ES-I3 (cell line): ENCODE results near the gene RCSD1.
"Not testable (repeated sequence)": the region's sequence is repeated elsewhere in the genome, so short reads cannot be mapped to it uniquely, and the experiment has no call there.

Experiments used
- H3K36me3 ChIP-seq: 2 replicates; pipeline ENCODE4 v1.6.1; 2013; ENCODE audit warnings: mild to moderate bottlenecking, low read length, control low read depth, moderate library complexity; ENCODE audit not compliant: insufficient read depth
- H3K4me1 ChIP-seq: 2 replicates; pipeline ENCODE4 v1.6.1; 2013; ENCODE audit warnings: mild to moderate bottlenecking, control low read depth, low read length; ENCODE audit not compliant: insufficient read depth
- H3K9ac ChIP-seq: 2 replicates; pipeline ENCODE4 v1.6.1; 2013; ENCODE audit warnings: low read depth, mild to moderate bottlenecking, low read length, moderate library complexity
- H3K9me3 ChIP-seq: 2 replicates; pipeline ENCODE4 v1.6.1; 2013; ENCODE audit warnings: mild to moderate bottlenecking, low read length, moderate library complexity; ENCODE audit not compliant: control insufficient read depth, insufficient read depth

The RCSD1 gene

DNA sequence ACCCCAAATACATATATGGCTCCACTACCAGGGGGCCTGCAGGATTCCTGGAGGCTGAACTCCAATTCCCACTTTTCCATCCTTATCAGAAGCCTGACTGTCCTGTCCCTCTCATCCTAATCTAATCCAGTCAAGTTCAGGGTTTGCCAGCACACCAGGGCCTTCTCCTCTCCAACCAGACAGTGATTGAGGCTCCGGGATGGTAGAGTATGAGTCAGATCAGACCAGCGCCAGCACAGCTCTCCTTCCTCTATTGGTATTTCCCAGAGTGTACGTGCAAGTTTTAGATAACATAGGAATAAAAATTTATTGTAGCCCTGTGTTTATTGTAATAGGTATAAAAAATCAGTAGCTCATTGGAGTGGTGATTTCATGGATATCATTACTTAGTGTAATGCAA is 24.5 kb upstream of the RCSD1 start:
- Histone ChIP-seq H3K9me3 (no peaks in the 10 kb centered on the region; the same call in 1 of the 2 replicates), H3K9ac (no peak overlapping the region), H3K36me3 (no peaks in the 10 kb centered on the region)

DNA sequence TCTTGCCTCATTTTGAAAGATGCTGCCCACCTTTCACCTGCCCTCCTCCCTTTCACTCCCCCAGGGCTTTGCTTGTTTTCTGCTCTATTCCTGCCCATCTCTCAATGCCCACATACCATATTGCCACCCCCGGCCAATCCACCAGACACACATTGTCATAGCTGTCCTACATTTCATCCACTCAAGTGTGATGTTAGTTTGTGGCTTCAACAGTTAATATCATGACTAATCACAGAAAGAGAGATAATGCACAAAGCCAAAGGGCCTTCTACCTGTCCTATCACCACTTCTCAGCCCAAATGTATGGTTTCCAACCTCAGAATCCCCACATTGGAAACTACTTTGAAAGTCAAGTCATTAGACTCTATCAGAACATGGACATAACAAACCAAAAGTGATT is 18.0 kb upstream of the RCSD1 start:
- Histone ChIP-seq H3K36me3 (no peaks in the 10 kb centered on the region), H3K9me3 (no peaks in the 10 kb centered on the region; the same call in 1 of the 2 replicates), H3K9ac (no peak overlapping the region), H3K4me1 (peaks cover 2% of the 10 kb centered on the region)

More for the DNA sequence above, 24.5 kb upstream of the RCSD1 start:
- H3K4me1 ChIP-seq: no peaks in the 10 kb centered on the region

DNA sequence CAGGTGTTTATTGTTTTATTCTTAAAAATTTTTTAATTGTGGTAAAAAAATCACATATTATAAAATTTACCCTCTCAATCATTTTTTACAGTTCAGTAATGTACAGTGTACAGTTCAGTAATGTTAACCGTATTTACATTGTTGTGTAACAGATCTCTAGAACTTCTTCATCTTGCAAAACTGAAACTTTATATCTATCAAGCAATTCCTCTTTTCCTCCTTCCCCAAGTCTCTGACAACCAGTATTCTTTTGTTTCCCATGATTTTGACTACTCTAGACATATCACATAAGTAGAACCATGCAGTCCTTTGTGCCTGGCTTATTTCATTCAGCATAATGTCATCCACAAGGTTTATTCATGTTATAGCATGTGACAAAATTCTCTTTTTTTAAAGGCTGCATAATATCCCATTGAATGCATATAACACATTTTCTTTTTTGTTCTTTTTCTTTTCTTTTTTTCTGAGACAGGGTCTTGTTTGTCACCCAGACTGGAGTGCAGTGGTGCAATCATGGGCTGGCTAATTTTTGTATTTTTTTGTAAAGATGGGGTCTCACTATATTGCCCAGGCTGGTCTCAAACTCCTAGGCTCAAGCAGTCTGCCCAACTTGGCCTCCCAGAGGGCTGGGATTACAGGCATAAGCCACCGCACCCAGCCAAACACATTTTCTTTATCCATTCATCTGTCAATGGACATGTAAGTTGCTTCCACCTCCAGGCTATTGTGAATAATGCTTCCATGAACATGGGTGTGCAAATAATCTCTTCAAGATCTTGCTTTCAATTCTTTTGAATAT is 17.2 kb upstream of the RCSD1 start:
- H3K4me1 ChIP-seq: peaks cover 9% of the 10 kb centered on the region
- H3K36me3 ChIP-seq: no peaks in the 10 kb centered on the region
- H3K9ac ChIP-seq: no peak overlapping the region

DNA sequence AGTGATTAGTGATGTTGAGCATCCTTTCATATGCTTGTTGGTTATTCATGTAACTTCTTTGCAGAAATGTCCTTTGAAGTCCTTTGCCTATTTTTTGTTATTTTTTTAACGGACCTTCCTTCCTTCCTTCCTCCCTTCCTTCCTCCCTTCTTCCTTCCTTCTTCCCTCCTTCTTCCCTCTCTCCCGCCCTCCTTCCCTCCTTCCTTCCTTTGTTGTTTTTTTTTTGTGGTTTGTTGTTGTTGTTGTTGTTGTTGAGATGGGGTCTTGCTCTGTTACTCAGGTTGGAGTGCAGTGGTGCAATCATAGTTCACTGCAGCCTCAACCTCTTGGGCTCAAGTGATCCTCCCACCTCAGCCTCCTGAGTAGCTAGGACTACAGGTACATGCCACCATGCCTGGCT is 16.0 kb upstream of the RCSD1 start:
- H3K9ac ChIP-seq, H3K36me3 ChIP-seq, H3K9me3 ChIP-seq: not testable (repeated sequence)
- peaks cover 14% of the 10 kb centered on the region for H3K4me1 ChIP-seq

More for the DNA sequence above, 17.2 kb upstream of the RCSD1 start:
- H3K9me3 ChIP-seq: no peaks in the 10 kb centered on the region; the same call in 1 of the 2 replicates

DNA sequence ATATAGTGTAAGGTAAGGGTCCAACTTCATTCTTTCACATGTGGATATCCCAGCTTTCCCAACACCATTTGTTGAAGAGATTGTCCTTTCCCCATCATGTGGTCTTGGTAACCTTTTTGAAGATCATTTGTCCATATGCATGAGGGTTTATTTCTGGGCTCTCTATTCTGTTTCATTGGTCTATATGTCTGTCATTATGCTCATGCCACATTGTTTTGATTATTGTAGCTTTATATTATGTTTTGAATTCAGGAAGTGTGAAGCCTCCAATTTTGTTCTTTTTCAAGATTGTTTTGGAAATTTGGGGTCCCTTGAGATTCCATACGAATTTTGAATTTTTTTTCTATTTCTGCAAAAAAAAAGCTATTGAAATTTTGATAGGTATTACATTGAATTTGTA is 15.2 kb upstream of the RCSD1 start:
- H3K4me1 ChIP-seq: peaks cover 14% of the 10 kb centered on the region
- no peaks in the 10 kb centered on the region for H3K9me3 ChIP-seq
- no peak overlapping the region for H3K9ac ChIP-seq
- no peaks in the 10 kb centered on the region for H3K36me3 ChIP-seq

DNA sequence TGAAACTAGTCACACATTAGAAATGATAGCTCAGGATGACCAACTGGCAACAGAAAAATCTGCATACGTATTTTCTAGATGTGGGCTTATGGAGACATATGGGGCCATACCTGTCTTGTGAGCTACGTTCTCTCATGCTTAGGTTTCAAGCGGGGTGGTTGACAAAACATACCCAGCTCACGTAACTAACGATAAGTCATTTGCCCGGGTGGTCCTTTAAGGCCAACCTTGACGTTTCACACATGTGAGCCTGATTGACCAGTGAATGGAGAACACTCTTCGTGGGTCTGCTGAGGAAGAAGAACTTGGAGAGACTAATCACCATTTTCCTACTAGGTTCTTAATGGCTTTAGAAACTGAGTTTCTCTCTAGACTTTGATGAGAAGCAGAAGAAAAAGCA is 13.5 kb upstream of the RCSD1 start:
- Histone ChIP-seq H3K4me1 (peaks cover 14% of the 10 kb centered on the region), H3K36me3 (no peaks in the 10 kb centered on the region), H3K9me3 (no peaks in the 10 kb centered on the region), H3K9ac (no peak overlapping the region)

DNA sequence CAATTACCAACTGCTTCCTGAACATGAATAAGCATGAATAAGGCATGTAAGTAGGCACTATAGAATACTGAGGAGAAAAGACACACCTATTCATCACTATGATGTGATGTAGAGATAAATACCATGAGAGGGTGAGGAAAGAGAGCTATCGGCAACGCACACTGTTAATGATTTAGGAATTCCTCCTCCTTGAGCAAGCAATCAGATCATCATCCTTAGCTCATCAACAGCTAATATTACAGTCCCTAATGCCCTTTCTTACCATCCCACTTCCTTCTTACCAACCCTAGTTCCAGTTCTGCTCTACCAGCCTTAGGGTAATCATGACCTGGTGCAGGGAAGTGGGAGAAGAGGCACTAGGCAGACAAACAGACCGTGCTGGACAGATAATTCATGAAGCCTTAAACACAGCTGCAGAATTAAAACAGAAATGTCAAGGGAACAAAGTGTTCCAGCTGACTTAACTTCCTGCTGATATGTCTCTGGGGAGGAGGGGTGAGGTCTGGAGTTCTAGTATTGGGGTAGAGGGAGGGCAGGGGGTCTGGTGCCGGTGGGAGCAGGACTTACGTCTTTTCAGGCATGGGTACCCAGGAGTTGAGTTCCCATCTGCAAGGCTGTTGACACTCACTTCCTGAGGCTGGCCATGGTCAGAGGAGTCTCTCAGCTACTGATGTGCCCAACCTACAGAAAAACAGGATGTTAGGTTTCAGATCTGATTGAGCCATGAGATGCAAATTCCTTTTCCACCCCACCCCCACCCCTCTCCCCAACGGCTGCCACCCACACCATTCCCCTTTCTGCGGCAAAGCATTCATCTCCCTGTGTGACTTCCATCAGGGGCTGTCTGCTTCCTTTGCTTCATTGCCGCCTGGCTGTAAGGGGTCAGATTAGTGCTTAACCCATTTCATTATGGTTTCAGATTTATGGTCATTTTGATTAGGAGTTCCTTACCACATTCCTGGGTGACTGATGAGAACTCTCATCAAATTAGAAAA is 12.6 kb upstream of the RCSD1 start:
- Histone ChIP-seq H3K36me3 (no peaks in the 10 kb centered on the region), H3K9me3 (no peaks in the 10 kb centered on the region), H3K4me1 (peaks cover 14% of the 10 kb centered on the region), H3K9ac (no peak overlapping the region)

DNA sequence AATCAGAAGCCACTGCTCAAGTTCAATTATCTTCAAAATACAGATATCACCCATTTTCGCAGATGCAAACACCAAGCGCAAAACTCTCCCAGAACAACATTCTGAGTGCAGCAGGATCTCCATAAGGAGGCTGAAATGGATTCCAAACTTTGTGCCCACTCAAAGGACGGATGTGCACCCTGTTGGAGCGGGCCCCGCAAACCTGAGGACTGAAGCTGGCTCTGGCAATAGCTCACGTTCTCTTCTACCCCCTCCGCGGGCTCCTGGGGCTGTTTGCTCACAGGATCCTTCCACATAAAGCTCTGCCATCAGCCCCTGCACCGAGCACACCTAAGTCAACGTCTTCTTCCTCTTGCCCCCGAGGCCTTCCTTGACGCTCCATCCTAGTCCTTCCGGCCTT is 11.7 kb upstream of the RCSD1 start:
- Histone ChIP-seq H3K9me3 (no peaks in the 10 kb centered on the region), H3K36me3 (no peaks in the 10 kb centered on the region), H3K9ac (no peak overlapping the region), H3K4me1 (peaks cover 14% of the 10 kb centered on the region)

DNA sequence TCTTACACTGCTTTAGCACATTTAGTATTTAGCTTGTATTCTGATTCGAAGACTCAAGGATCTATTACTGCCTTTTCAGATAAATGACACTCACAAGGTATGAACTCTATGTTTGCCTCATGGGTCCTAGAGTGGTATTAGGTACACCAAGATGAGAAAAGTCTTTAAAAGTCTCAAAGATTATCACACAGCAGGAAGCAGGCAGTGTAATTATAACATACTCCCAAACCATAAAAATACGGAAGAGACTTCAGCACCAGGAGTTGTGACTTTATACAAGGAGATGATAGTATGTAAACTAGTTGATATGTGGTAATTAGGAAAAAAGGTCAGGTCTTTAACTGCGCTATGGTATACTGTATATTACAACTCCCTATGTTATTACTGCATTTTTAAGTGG is 11.2 kb upstream of the RCSD1 start:
- H3K9me3 ChIP-seq: no peaks in the 10 kb centered on the region
- H3K4me1 ChIP-seq: peaks cover 14% of the 10 kb centered on the region
- H3K9ac ChIP-seq: no peak overlapping the region
- H3K36me3 ChIP-seq: no peaks in the 10 kb centered on the region

DNA sequence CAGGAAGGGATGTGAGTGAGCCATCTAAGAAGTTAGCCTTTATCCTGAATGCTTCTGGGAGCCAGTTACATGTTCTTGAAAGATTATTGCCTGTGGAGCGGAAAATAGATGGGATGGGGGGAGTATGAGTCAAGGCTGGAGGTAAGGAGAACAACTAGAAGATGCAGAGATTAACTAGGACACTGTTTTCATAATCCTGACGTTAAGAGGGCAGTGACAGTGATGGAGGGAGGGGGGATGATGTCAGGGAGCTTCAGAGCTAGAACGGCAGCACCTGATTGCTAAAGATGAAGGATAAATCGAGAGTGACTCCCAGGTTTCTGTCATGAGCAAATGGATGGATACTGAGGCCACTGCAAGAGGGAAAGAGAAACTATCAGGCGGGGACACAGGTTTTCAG is 10.0 kb upstream of the RCSD1 start:
- Histone ChIP-seq H3K4me1 (peaks cover 14% of the 10 kb centered on the region), H3K9ac (no peak overlapping the region)

DNA sequence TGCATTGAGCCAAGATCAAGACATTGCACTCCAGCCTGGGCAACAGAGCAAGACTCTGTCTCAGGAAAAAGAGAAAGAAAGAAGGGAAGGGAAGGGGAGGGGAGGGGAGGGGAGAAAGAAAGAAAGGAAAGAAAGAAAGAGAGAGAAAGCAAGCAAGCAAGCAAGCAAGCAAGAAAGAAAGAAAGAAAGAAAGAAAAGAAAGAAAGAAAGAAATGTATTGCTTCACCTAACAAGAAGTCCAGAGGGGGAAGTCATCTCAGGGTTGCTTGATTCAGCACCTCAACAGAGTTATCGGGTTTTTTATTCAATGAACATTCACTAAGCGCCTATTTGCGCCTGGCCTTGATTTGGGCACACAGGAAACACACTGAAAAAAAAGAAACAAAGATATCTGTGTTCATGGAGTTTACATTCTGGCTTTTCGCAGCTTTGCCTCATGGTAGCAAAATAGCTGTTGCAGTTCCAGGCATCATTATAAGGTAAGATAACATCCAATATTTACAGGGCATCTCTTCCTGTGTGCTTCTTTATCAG is 8.2 kb upstream of the RCSD1 start:
- Histone ChIP-seq H3K9ac (no peak overlapping the region), H3K9me3 (no peaks in the 10 kb centered on the region), H3K36me3 (no peaks in the 10 kb centered on the region), H3K4me1 (peaks cover 14% of the 10 kb centered on the region)

More for the DNA sequence above, 10.0 kb upstream of the RCSD1 start:
- no peaks in the 10 kb centered on the region for H3K9me3 ChIP-seq
- H3K36me3 ChIP-seq: no peaks in the 10 kb centered on the region

DNA sequence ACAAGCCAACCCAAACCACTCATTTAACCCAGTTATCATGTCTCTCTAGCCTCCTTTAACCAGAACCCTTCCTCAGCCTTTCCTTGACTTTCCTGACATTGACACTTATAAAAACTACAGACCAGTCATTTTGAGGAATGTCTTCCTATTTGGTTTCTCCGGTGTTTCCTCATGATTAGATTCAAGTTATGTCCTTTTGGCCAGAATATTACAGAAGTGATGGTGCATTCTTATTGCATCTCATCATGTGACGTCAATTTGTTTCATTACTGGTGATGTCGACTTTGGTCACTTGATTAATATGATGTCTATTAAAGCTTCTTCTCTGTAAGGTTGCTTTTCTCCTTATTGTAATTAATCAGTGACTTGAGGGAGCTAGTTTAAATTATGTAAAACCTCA is 6.1 kb upstream of the RCSD1 start:
- H3K4me1 ChIP-seq: peaks cover 10% of the 10 kb centered on the region; the same call in 1 of the 2 replicates
- H3K9me3 ChIP-seq: no peaks in the 10 kb centered on the region
- no peak overlapping the region for H3K9ac ChIP-seq
- H3K36me3 ChIP-seq: no peaks in the 10 kb centered on the region

DNA sequence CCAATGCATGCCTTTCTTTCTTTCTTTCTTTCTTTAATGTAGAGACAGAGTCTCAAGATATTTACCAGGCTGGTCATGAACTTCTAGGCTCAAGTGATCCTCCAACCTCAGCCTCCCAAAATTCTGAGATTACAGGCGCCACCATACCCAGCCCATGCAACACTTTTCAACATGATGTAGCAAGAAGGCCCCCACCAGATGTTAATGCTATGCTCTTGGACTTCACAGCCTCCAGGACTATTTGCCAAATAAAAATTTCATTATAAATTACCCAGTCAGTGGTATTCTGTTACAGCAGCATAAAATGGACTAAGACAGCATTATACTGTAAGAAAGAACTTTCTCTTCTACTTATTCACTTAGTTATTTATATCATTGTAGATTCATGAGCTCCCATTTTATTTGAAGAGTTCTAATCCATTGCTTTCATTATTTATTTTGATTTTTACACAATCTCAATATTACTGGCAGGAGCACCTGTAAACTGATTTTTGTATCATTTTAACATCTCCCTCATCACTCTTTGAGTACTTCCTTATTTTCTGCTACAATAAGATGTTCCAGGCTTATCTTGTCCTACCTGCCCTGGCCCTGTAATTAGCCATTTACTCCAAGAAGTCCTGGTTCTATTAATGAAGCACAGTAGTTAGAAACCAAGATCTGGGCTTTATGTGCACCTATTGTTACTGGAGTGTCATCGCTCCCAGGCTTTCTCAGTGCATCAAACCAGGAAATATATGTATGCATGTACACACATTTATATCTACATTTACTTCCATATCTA is 4.8 kb upstream of the RCSD1 start:
- no peaks in the 10 kb centered on the region for H3K9me3 ChIP-seq
- H3K4me1 ChIP-seq: peaks cover 10% of the 10 kb centered on the region; the same call in 1 of the 2 replicates
- H3K36me3 ChIP-seq: no peaks in the 10 kb centered on the region
- no peak overlapping the region for H3K9ac ChIP-seq

DNA sequence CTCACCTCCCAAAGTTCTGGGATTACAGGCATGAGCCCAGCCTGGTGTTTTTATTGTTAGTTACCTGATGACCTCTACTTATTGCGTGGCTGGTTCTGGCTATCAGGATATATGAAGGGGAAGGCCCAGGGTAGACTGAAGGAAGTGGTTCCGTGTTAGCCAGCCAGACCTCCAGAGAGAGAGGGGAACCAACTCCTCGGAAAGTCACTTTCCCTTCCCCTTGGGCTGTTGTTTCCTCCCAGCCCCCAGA is 2.5 kb upstream of the RCSD1 start:
- peaks cover 22% of the 10 kb centered on the region for H3K4me1 ChIP-seq
- no peak overlapping the region for H3K9ac ChIP-seq

More for the DNA sequence above, 2.5 kb upstream of the RCSD1 start:
- Histone ChIP-seq H3K9me3 (no peaks in the 10 kb centered on the region), H3K36me3 (no peaks in the 10 kb centered on the region)
